ENCODE data around the gene MAST4.

The MAST4 gene

DNA sequence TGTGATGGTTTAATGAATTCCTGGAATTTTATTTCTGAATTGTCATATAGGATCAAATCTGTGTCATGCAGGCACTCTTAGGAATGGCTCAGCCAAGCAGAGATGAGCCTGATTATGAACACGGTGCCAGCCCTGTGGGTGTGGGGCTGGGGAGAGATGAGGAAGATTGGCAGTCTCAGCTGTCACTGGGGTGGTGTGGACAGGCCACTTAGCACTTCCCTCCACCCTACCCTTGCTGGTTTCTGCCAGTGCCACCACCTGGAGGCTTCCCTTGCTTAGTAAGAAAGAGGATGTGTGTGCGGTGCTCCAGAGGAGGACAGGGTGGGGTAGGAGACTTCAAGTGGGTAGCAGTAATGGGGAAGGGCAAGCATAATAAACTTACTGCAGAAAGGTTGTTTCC, 373.8 kb downstream of the MAST4 start:
- DNase-seq: peak; percentile 21

DNA sequence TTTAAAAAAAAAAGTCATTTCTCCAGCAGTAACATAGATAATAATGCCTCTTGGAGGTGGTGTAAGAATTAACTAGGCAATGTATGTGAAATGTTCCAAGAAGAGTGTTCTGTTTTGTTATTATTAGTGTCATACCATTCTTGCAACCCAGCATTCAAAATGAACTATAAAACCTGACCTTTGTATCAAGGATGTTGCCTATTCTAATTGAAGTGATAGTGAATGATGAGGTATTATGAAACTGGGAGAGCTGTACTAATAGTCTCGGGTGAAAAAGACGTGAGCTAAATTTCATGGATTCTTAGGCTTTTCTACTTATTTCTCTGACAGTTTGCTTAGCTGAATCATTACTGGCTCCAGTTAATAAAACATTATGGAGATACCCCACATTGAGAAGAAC, 375.8 kb downstream of the MAST4 start:
- DNase-seq: no peak

DNA sequence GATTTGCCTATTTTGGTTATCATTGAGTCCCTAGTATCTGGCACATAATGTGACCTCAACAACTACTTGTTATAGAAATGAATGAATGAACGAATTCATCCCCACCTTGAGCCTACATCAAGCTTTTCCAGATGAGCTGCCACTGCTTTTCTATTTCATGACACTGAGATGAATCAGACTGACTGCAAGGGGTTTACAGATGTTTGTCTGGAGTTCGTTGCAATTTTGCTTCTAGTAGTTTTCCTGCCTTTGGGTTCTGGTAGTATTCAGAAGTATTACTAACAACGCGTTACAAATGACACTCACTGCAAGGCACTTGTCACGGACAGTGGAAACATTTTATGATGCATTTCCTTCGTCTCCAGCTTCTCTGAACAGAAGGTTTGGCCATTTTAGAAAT, 378.1 kb downstream of the MAST4 start:
- no peak for DNase-seq

GRCh38 chr5:66976108-66976507, 379.9 kb downstream of the MAST4 start:
- DNase-seq: no peak

DNA sequence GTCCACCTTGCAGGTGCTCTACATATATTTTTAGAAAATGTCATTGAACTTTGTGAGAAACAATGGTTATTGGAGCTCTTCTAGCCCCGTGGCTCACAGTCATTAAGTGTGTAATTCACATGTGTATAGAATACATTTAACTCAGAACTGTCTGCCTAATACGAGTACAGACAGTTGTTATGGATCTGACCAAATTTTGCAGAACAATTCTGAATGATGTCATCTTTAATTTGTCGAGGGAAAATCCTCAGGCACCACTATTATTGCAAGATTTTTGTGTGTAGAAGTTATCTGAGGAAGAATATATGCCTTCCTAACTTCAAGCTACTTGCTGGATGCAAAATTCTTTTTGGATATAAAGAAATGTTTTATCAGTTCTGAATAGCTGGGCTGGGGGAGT, 383.5 kb downstream of the MAST4 start:
- DNase-seq: no peak

- no peak for DNase-seq
Measured at GRCh38 chr5:66981266-66982055, 385.3 kb downstream of the MAST4 start.

DNA sequence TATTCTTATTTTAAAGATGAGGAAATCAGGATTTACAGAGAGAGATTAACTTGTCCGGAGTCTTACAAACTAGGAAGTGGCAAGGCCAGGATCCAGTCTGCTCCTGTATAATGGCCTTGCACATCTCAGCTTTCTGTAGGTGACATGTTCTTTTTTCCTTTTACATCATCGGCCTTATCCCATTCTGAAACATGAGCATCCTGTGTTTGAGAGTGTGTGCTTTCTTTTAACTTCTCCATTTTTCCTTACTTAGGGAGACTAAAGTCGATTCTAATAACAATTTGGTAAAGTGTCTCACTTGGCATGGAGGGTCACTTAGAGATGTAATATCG, 385.8 kb downstream of the MAST4 start:
- no peak for DNase-seq

- DNase-seq: no peak
Measured at GRCh38 chr5:66982470-66982869, 386.3 kb downstream of the MAST4 start.

- DNase-seq: no peak
Measured at GRCh38 chr5:66985417-66985816, 389.2 kb downstream of the MAST4 start.

DNA sequence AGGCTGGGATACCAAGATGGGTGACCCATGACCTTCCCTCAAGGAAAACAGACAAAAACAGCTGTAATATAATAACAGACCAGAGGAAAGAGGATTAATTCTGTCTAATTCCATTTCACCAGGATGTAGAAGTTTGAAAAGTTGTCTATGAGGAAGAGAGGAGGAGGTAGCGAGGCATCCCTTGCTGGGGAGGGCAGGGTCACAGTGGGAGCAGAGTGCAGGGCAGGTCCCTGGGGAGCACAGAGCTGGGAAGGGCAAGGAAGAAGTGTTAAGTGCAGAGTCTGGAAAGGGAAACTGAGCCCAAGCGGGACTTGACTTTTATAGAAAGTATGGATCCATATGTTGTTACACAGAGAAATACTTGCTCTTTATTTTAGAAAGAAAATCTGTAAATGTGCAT, 389.8 kb downstream of the MAST4 start:
- no peak for DNase-seq

- DNase-seq: no peak
Measured at GRCh38 chr5:66986534-66986933, 390.3 kb downstream of the MAST4 start.

DNA sequence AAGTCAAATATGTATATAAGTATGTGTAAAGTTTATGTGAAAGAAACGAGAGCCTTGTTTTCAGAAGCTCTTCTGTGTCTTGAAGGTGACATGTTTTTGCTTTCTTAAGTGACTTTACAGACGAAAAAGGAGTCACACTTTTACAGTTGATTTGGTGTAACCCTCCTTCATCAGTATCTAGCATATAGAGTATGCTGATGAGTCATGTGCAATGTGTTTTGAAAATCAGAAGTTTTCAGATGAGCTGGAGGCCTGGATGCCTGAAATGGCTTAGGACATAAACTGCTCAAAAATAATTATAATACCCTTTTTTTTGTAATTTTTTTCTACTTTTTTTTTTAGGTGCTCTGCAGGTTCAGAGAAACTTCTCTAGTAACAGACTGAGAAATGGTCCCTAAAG, 390.9 kb downstream of the MAST4 start:
- no peak for DNase-seq

DNA sequence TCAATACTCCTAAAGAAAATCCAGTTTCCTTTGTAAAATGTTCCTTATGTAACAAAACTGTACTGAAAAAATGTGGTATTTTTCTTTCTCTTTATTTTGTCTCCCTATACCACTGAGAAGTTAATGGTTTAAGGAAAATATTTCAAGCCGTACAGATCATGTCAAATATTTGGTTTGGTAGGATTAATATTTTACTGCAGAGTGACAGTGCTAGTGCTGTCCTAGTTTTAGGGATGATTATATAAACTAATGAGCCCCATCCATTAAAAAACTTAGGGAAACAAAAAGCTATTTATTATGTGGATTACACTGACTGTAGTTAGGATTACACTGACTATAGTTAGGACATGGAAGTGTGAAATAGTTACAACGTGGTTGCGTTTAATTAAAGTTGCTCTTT, 391.3 kb downstream of the MAST4 start:
- no peak for DNase-seq

DNA sequence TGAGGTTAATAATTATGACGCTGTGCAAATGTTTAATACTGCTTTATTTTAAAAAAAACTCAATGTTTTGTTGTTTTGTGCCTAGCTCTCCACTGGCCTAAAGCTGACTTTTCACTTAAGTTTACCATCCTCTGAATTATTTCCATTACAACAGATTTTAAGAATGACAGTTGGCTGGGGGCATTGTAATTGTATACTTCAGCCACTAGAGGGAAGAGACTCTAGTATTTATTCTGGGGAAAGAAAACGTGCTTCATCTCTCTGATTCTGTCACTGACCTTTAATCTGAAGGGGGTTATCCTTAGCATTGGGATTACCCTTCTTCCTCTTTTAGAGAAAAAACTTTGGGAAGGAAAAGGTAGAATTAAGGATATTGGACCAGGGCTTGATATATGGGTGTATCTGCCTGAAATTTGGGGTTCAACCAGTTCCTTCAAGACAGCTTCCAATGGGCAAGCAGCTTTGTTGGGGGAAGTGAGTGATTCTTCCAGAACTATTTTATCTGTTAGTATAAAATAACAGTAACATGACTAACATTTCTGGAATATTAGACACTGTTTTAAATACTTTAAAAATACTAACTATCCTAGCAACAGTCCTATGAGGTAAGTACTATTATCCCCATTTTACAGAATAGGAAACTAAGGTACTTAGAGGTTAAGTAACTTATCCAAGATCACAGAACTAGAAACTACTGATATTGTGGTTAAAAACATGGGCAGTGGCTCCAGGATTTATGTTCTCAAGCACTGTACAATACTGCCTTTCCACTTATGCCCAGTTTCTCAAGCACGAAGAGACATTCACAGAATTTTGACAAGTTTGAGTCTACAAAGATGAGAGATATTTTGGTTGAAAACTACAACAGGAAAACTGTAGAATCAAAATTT, 392.0 kb downstream of the MAST4 start:
- peak; percentile 53 for DNase-seq

- no peak for DNase-seq
Measured at GRCh38 chr5:66989286-66989685, 393.1 kb downstream of the MAST4 start.

GRCh38 chr5:66989781-66990180, 393.6 kb downstream of the MAST4 start:
- DNase-seq: no peak

GRCh38 chr5:66991746-66992145, 395.6 kb downstream of the MAST4 start:
- DNase-seq: no peak

GRCh38 chr5:66992547-66992946, 396.4 kb downstream of the MAST4 start:
- DNase-seq: no peak

DNA sequence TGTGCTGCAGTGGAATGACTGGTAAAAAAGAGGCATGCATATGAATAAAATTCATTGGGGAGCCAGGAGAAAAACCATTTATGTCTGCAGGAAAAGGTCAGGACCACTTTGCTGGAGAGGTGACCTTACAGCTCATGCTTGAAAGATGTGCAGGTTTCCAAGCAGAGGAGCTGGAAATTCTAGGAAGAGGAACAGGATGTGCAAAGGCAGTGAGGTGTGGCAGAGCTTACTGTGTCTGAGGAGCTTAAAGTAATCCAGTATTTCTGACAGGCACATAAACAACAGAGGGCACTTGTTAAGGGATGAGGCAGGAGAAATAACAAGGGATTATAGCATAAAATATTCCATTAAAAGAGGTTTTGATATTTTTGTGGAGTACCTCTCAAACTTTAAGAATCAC, 397.3 kb downstream of the MAST4 start:
- DNase-seq: no peak

DNA sequence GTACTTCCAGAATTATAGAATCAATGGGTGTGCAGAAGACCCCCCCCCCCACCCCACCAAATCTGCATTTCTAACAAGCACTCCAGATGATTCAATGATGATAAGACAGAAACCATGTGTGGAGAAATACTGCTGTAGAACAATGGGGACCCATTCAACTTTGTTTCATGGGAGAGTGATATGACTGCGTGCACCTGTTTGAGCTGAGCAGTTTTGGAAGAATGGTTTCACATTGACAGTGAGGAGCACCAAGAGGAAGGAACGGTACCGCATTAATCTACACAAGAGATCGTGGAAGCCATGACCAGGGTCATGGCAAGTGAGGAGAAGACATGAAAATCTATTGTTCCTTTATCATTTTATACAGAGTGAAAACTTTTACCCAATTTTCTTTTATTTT, 397.7 kb downstream of the MAST4 start:
- no peak for DNase-seq

- DNase-seq: no peak
Measured at GRCh38 chr5:66994790-66995189, 398.6 kb downstream of the MAST4 start.

DNA sequence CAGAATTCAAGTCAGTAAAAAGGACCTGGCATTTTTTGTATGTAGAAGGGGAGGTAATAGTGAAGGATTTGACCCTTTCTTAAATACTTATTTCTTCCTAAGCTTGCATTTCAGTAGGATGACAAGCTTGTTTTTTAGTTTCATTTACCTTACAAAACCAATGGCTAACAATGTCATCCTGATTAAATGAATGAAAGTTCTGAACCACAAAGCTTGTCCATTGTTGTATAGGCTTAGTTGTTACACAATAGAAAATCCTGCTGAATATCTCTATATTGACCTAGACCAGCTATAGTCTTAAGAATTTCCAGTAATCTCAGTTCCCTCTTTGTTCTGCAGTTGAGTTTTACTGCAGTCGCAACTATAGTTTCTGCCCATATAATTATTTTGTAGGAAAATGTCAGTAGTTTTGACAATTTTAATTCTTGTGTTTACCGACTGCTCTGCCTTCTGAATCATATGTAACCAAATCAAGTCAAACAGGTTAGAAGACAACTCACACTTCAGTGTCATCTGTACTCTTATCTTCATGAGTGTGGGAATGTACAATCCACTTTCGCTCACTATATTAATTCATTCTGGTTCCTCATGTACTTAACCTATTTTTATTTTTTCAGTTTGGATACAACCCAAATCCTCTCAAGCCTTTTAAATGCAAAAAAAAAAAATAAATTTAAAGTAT, 404.7 kb downstream of the MAST4 start:
- DNase-seq: no peak

DNA sequence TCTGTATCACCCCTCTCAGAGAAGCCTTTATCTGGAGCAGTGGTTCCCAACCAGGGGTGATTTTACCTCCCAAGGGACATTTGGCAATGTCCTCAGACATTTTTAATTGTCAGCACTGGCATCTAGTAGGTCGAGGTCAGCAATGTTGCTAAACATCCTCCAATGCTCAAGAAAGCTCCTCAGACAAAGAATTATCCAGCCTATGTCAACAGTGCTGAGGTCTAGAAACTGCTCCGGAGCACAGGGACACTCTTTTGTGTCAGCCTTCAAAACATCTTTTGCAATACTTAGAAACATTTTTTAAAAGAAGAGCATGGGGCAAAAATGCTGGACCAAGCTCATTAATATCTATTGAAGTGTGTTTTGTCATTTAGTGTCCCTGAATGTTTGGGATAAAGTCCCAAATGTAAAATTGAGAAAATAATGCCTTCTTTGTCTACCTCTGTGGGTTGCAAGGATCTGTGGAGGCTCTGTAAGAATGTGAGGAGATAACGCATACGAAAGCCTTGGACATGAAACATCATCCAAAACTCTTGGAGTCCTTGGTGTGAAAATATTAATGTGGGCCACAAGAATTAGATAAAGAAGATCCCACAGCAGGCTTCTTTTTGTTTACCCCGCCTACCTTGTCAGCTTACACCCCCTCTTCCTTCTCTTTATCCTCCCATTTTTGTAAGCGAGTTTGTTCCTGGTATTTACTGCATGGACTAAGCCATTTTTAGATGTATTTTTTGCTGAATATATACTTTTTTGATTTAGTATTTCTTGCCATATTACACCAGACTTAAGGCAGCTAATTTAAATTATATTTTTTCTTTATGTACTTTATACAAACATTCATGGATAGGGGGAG, 406.9 kb downstream of the MAST4 start:
- peak; percentile 66 for DNase-seq

Data from hematopoietic multipotent progenitor cell treated with erythropoietin and hydrocortisone succinate and interleukin-3 and kit ligand, for 8 days (in vitro differentiated cells).